Glomerular visceral epithelial cell (primary cell): ENCODE measurements around the gene CCDC136.

Experiments
- DNase-seq: peaks from one replicate; pipeline ENCODE4 v3.0.0-alpha.2; 2016; ENCODE audit errors: extremely low spot score

Gene CCDC136

DNA sequence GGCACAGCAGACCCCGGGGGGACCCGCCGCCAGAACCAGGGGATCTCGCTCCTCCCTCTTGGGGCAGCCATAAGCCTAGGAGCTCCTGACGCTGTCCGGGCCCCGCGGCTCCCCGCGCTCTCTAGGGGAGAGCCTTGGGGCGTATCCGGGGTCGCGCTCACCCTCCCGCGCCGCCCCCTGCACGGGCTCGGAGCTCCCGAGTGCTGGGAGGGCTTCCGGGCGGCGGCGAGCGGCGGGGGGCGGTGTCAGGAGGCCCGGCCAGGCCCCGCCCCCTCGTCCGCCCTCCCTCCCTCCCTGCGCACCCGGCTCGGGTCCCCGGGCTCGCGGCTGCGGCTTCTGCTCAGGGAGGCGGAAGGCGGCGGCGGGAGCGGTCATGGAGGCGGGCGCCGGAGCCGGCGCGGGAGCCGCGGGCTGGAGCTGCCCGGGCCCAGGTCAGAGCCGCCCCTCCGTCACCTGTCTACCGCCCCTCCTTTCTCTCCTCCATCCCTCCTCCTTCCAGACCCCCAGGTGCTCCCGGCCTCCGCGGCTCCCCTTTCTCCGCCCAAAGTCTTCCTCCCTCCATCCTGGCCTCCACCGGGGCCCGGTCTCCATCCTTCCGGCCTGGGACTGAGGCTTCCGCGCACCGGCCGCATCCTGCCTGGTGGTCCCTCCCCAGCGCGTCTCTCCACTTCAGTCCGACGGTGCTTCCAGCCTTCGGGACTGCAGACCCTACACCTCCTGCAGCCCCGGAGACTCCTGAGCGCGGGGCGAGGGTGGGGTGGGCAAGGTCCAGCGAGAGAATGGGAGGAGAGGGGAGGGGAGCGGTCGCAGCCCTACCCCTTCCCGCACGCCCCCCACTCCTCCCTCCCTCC, at the start of gene CCDC136:
Gene CCDC136, plus strand, starts transcription at position 848 of the 851 bp plus-strand sequence. CDS start 444 bp downstream, outside the sequence.
- peak; percentile 62 for DNase-seq

DNA sequence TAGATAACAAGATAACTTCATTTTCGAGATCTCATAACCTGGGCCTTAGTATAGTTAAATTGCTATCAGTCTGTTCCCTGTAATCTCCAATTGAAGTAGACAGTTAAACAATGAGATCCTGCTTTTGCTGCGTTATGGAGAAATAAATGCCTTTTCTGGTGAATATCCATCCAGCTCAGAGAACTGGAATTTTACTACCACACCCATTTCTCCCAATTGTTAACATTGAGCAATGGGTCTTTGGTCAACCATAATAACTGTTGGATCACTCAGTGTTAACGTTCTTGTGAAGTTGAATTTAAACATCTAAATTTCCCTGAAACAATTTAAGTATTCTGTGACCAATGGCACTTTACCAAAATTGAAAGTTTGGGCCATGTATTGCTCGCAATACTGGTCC, 49.6 kb upstream of the CCDC136 start:
- no peak for DNase-seq

DNA sequence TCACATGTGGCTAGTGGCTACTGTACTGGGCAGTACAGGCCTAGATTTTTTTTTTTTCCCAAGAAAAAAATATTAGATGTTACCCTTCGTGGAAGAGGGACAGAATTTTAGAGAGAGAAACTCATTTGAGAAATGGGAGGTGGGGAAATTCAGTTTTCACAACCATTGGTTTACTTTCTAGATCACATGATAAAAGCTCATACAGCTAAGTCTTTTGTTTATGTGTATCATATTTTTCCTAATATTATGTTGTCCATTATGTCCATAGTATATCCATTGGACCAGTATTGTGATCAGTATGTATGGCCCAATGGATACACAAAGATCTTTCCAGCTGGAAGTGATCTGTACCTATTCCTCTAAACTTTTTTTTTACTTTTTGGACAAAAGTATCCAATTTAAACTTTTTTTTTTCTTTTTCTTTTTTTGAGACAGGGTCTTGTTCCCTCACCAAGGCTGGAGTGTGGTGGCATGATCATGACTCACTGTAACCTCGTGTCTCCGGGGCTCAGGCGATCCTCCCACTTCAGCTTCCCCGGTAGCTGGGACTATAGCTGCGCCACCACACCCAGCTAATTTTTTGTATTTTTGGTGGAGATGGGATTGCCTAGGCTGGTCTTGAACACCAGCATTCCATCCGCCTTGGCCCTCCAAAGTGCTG, 48.5 kb upstream of the CCDC136 start:
- no peak for DNase-seq

DNA sequence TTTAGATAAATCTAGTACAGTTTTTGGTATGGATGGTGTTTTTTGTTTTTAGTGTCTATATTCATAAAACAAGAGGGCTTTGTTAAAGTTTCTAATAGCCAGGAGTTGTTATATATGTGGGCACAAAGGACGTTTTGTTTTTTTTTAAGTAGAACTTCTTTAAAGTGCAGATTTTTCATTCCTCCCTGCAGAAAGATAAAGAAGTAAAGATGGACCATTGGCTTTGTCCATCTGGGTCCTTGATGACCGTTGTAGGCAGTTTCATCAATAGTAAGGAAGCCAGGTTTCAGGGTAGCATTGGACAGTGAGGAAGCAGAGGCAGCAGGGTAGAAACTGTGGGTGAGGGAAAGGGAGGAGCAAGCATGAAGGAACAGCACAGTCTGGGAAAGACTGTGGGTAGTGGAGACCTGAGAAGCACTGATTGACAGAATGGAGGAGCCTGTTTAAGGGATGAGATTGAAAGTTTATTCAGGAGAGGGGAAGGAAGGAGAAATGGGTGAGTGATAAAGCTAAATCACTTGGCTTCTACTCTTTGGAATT, 47.3 kb upstream of the CCDC136 start:
- no peak for DNase-seq

DNA sequence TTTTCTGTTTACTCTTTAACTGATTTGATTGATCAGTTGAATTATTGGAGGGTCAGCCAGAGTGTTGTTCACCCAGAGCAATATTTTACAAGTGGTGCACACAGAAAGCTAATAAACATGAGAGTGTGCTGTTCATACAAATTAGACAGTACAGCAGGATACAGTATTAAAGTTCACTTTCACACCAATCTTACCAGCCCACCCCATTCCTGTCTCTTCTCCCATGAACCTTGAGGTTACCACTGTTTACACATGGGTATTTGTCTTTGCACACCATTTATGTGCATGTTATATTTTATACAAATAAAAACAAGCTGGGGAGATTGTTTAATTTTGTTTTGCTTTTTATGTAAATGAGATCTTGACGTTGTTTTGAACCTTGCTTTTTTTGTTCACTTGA, 46.1 kb upstream of the CCDC136 start:
- no peak for DNase-seq

DNA sequence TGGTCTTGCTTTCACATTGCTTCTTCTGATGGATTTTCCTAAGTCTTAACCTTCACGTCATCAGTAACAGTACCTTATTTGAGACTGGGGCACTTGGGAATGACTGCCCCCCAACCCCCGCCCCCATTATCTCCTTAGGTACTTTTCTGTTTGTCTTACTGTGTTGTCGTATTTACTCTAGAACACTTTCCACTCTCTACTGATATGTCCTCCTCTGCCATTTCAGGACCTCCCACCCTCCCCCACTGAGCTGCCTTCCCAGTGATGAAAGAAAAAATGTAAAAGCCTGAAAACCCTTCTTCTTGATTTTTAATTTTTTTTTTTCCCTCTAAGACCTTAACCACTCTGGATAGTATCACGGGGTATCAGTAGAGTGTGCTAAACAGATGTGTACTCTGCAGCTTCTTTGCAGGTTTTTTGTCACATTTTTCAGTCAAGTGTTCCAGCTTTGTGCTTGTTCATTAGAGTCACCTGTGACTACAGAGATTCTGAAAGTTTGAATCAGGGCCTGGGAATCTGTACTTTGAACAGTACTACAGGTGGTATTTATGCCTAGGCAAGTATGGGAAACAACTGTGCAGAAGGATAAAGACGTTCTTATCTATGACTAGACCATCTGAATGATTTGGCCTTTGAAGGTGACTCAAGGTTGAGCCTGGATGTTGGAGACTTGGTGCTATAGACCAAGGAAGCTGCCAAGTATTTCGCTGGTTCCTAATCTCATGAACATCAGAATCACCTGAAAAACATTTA, 44.3 kb upstream of the CCDC136 start:
- no peak for DNase-seq

DNA sequence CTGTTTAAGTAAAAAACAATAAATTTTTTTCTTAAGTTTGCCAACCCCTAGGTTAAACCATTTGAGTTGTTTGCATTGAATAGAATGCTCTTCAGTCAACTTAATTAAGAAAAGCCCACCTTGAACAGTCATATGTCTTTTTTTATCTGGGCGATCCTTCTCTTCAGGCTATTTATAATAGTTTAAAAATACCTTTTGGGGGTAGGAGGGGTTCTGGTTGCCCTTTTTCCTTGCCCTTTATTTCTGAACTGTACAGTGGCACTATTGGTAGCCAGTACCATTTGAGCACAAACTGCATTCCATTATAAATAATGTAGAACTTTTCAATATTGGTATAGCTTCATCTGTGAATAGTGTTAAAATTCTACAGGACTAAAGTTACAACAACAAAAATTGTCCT, 39.5 kb upstream of the CCDC136 start:
- no peak for DNase-seq

DNA sequence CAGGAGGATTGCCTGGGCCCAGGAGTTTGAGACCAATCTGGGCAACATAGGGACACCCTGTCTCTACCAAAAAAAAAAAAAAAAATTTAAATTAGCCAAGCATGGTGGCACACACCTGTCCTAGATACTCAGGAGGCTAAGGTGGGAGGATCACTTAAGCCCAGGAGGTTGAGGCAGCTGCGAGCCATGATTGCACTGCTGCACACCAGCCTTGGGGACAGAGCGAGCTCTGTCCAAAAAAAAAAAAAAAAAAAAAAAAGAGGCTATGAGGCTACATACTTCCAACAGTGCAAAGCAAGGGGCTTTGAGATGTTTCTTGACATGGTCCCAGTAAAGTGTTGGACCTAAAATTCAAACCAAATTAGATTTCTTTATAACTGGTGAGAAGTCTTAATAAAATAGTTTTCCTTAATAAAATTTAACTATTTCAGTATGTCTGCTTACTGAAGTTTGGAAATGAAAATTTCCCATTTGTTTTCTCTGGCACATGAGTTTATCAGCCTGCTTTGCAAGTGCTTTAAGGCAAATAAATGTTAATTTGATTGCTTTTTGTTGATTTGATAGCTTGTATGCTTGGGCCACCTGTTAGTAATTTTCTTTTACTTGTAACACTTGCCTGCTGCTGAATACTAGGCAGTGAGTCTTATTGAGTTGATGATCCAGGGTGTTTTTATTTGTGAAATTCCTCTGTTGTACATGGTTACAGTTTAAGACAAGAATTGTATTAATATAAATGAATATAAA, 36.5 kb upstream of the CCDC136 start:
- DNase-seq, result no peak

DNA sequence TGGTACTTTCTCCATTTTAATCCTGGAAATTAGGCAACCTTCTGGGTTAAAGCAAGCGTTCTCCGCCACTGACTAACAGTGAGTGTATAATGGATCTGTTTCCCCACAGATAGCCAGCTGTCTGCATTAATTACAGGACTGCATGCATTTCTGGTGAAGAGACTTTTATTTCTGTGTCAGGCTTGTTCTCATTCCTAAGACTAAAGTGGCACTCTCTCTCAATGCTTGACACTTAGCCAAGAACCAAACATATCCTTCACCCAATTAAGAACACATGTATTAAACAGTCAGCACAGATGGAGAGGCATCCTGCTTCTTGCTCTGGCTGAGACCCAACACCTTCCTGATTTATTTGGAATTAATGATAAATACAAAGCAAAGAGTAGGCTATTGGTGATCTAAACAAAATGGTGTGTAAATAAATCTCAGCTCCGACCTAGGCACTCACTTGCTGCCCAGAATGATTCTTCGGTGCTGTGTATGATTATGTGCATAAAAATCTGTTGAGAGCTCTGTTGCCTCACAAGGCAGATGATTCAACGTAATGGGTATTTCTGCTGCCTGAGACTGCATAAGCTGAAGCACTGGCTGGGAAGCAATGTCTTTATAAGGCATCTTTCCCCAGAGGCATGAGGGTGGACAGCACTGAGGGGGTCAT, 35.8 kb upstream of the CCDC136 start:
- DNase-seq, result no peak

DNA sequence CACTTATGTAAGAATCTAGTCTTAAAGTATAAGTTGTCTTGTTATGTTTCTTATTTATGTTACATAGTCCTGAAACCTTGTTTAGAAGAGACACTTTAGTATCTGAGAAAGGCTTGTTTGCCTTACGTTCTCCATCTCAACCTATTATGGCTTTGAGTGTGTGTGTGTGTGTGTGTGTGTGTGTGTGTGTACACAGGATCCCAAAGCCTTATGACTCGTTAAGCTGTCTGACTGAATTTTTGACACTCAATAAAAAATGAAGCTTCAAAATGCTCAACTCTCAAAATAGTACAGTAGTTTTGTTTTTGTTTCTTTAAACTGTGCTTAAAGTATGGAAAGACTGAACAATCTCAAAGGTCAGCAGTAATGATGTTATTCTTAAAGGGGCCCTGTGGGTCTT, 34.6 kb upstream of the CCDC136 start:
- DNase-seq, result no peak

DNA sequence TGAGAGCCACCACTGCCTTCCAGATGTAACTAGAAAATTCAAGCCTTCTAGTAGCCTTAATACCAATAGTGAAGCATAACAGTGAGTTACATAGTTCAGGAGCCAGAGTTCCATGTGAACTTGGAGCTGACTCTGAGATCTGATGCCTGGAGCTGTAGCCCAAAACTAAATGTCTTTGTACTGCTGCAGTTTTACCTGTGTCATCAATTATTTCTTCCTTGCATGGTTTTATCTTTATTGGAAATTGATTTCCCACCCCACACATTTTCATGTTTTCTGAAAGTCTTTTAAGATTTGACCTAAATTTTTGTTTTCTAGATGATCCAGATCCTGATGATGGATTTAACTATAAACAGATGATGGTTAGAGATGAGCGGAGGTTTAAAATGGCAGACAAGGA, 33.2 kb upstream of the CCDC136 start:
- no peak for DNase-seq

DNA sequence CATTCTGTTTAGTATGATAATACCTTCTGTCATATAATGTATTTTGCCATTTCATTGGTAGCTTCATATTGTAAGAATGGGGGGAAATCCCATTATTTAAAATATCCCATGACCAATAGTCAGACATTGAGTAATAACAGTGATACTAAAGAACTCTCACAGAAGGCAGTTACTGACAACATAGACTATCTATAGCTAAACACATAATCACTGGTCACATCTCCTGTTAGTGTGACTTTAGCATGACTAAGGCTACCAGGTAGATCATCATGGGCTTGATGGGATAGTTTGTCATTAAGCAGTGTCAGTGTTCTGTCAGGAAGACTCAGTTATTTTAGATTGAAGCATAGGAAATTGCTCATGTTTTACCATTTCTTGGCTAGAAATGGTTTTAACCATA, 32.5 kb upstream of the CCDC136 start:
- DNase-seq, result no peak

DNA sequence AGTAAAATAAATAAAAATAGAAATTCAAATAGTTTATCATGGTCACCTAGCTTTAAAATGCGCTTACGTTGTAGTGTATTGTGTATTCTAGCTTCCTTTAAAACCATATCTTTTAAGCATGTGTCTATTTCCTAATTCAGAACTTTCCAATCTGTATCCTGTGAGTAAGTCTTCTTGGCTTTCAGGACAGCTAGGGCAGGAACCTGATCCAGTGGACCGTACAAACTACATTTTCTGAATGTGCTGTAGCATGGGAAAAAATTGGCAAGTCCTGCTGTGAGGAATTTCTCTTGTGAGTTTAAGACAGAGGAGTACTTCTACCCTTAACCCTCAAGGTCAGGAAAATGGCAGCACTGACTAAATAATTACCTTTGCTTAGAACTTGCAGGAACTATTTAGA, 28.2 kb upstream of the CCDC136 start:
- DNase-seq, result no peak

DNA sequence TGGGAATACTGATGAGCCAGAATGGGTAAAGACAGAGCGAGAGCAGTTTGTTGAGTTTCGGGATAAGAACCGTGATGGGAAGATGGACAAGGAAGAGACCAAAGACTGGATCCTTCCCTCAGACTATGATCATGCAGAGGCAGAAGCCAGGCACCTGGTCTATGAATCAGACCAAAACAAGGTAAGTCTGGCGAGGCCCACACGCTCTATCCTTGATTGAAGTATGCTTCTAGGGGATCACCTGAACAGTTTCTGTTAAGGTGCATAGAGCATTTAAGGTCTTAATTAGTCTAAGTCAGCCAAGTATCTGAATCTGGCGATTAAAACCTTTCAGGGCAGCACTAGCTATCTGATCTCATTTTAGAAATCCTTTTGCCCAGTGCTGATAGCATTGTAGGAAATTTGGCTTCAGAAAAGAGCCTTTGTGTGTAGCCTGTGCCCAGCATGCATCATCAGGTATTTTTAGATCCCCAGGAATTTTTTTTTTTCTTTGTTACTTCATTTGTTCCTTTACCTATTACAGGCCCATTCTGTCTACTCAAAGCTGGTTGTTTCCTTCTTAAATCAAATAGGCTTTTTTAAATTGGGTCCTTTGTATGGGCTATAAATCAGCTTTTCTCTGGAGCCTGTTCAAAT, 24.2 kb upstream of the CCDC136 start:
- DNase-seq, result no peak

DNA sequence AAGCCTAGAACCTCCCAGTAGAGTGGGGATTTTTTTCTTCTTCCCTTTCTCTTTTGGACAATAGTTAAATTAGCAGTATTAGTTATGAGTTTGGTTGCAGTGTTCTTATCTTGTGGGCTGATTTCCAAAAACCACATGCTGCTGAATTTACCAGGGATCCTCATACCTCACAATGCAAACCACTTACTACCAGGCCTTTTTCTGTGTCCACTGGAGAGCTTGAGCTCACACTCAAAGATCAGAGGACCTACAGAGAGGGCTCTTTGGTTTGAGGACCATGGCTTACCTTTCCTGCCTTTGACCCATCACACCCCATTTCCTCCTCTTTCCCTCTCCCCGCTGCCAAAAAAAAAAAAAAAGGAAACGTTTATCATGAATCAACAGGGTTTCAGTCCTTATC, 21.5 kb upstream of the CCDC136 start:
- no peak for DNase-seq

DNA sequence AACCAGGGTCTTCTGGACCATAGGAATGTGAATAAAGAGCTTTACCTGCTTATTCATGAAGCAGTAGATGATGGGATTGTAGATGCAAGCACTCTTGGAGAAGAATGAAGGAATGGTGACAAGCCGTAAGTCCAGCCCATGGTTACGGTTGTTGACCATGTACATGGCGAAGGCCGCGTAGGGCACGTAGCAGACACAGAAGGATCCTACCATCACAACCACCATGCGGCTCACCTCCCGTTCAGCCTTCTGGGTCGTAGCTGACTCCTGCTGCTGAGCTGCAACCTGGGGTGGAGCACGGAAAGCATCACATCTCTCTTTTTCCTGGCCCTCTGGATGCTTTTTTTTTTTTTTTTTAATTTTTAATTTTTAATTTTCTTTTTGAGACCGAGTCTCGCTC, 18.2 kb upstream of the CCDC136 start:
- DNase-seq, result no peak

DNA sequence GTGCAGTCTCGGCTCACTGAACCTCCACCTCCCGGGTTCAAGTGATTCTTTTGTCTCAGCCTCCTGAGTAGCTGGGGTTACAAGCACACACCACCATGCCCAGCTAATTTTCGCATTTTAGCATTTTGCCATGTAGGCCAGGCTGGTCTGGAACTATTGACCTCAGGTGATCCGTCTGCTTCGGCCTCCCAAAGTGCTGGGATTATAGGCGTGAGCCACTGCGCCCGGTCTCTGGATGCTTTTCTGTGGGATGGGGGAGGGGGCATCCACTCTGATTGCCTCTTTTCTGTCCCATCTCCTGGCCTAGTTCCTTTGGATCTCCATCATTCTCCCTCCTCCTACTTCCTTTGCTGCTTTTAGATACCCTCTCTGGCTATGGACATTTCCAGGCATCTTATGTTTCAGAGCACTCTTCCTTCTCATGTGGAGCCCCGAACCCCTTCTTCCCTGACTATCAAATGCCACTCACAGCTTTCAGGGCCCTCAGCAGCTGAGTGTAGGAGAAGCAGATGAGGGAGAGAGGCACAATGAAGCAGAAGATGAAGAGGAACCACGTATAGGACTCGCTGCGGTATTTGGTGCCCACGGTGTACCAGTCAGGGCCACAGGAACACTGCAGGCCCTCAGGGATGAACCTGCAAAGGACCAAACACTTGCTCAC, 17.6 kb upstream of the CCDC136 start:
- DNase-seq, result no peak

DNA sequence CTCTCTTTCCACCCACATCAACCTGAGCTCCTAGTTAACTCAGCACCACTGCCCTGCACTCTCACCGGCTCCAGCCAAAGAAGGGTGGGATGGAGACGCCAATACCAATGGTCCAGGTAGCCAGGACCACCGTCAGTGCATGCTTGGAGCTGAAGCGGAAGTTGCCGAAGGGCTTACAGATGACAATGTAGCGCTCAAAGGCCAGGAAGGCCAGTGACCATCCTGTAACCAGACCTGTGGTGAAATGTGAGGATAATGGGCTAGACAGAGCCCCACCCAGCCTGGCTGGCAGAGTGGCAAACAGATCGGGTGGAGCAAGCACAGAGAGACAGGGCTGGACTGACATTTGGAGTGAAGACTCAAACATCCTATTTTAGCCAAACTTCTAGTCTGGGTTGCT, 16.8 kb upstream of the CCDC136 start:
- no peak for DNase-seq

DNA sequence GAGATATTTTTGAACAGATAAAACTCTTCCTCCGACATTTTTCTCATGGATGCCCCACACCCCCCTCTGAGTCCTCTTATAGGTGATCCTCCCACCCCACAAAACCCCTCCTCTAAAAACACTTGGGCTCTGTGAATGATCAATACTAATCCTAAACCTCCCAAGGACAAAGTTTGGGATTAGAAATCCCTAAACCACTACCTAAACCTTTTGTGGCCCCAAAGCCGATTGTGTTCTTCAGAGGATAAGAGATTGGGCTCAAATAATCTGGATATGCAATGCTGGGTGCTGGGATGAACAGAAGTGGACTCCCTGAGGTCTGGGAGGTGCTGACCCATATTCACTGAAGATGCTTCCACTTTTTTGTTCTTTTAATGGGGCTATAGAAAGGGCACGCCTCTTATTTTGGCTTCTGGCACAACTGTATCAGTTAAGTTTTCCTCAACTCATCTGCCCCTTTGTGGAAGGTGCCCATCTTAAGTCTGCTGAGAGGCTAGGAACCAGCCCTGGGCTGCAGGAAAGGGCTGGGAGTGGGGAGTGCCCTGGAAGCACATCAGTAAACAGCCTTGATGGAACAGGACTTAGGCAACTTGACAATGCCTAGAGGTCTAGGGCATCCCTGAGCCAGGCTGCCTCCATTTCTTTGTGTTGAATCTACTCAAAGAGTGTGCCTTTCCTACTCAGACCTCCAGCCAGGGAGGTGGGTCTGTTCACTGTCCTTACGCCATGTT, 15.9 kb upstream of the CCDC136 start, which contains the start of gene OPN1SW:
Gene OPN1SW, minus strand, starts transcription at position 51 of the 731 bp plus-strand sequence. Its CDS starts 13 bp downstream, at position 38.
- DNase-seq, result no peak
